Colon (tissue), 2 donors: ENCODE results near the gene SGTB.
A peak's percentile ranks its signal among the peaks of the same experiment; 100 is the strongest.

Source experiments
- FAIRE-seq: peaks from 2 replicates; lab custom pipeline; 2012; peaks lifted over from hg19 to GRCh38; lab: Jason Lieb, UNC
- donor health status: control.
- donor health status: control.

SGTB gene, protein sequence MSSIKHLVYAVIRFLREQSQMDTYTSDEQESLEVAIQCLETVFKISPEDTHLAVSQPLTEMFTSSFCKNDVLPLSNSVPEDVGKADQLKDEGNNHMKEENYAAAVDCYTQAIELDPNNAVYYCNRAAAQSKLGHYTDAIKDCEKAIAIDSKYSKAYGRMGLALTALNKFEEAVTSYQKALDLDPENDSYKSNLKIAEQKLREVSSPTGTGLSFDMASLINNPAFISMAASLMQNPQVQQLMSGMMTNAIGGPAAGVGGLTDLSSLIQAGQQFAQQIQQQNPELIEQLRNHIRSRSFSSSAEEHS

DNA sequence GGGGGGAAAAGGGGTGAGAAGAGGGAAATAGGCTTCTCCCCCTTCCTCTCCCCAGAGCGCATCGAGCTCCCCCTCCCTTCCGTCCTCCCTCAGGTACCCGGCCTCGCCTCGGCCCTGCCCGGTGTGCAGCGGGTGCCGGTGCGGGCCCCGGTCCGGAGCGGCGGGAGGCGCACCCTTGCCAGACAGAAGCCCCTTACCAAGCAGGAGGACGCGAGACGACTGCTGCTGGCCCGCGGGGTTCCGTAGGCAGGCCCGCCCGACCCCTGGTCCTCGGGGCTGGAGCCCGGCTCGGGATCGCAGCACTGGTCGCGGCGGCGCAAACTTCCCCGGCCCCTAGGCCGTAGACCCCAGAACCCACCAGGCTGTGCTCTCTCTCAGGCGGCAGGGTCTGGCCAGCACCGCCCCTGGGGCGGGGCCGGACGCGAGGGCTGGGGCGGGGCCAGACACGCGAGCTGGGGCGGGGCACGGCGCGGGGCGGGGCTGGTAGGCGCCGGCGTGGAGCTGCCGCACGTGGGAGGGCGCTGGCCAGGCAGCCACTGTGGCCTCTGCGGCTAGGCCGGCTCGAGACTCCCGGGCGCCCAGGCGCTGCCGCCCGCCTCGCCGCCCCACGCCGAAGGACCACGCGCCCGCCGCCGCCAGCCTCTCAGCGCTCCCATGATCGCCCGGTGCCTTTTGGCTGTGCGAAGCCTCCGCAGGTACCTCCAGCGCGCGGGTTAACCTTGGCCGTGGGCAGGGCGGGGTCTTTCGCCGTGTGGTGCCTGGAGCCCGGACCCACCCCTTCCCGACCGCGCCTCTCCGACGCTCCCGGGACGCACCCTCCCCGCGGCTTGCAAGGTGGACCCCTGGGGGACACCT lies at the start of gene SGTB, which contains the start of gene NLN:
Gene SGTB (minus strand): TSS at position 390 of the 855 bp plus-strand sequence. CDS start 1,302 bp downstream, outside the sequence.
Gene NLN (plus strand): TSS at position 486 of the 855 bp plus-strand sequence. CDS start 169 bp downstream, at position 655.
- FAIRE-seq = no peak

DNA sequence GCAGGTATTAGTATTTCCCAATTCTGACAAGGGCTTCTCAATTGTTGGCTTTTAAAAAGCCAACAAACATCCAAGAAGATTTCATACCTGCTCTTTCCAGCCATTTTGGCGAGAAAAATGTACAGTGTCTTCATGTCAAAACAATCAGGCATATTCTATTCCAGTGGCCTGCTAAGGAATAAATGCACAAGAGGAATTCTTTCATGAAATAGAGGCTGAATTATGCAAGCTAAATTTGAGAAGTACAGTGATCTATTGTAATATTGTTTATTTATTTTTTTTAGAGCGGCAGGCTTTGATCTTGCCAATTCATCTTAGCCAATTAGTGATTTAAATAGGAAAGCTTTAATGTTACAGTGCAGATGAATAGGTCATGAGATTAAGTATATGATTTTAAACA lies 49.4 kb upstream of the SGTB start:
- FAIRE-seq = no peak

DNA sequence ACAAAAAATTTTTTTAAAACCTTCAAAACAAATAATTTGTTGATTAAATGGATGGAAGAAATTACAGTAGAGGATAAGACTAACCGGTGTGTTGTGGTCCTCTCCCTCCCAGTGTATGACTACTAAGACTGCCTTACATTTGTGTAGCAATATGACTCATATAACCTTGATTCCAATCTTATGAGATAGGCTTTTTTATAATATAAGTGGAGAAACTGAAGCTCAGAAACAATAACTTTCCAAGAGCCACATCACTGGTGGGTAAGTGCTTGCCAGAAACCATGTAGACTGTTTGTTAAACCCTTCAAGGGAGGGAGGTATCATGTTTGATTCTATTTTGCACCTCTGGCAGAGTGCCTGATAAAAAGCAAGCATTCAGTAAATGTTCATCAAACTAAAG lies 47.6 kb upstream of the SGTB start:
- FAIRE-seq = no peak

DNA sequence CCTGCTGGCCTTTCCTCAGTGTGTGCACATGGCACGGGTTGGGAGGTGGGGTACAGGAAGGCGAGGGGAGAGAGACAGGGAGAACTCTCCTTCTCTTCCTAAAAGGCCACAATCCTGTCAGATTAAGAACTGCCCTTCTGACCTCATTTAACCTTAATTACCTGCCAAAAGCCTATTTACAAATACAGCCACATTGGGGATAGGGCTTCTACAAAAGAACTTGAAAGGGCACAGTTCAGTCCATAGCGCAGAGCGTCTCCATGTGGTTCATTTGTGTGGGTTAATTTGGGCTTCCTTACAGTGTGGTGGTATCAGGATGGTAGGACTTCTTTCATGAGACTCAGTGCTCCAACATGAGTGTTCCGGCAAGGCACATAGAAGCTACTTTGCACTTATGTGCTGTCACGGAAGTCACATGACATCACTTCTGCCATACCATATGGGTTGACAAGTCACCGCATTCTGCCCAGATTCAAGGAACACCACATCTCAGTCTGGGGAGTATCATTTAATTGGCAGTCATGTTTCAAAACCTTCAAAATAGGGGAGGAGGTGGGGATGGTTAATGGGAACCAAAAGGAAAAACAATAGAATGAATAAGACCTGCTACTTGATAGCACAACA lies 46.9 kb upstream of the SGTB start:
- FAIRE-seq = no peak

DNA sequence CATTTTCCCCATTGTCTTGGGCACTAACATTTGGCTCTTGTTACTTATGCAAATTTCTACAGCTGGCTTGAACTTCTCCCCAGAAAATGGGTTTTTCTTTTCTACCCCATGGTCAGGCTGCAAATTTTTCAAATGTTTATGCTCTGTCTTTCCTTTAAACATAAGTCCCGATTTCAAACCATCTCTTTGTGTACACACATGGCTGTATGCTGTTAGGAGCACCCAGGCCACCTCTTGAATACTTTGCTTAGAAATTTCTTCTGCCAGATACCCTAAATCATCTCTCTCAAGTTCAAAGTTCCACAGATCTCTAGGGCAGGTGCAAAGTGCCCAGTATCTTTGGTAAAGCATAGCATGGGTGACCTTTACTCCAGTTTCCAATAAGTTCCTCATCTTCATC lies 45.7 kb upstream of the SGTB start:
- FAIRE-seq = no peak

DNA sequence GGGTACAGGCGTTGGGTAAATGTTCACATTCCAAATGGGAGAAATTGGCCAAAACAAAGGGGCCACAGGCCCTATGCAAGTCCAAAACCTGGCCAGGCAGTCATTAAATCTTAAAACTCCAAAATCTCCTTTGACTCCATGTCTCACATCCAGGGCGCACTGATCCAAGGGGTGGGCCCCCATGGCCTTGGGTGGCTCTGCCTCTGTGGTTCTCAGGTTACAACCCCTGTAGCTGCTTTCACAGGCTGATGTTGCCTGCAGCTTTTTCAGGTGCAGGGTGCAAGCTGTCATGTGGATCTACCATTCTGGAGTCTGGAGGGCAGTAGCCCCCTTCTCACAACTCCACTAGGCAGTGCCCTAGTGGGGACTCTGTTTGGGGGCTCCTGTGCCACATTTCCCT lies 44.9 kb upstream of the SGTB start:
- FAIRE-seq = no peak

DNA sequence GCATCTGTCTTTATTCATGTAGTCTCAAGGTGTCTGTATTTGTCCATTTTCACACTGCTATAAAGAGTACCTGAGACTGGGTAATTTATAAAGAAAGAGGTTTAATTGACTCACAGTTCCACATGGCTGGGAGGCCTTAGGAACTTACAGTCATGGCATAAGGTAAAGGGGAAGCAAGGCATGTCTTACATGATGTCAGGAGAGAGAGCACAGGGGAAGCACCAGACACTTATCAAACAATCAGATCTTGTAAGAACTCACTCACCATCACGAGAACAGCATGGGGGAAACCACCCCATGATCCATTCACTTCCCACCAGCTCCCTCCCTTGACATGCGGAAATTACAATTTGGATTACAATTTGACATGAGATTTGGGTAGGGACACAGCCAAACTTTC lies 44.3 kb upstream of the SGTB start:
- no peak for FAIRE-seq

DNA sequence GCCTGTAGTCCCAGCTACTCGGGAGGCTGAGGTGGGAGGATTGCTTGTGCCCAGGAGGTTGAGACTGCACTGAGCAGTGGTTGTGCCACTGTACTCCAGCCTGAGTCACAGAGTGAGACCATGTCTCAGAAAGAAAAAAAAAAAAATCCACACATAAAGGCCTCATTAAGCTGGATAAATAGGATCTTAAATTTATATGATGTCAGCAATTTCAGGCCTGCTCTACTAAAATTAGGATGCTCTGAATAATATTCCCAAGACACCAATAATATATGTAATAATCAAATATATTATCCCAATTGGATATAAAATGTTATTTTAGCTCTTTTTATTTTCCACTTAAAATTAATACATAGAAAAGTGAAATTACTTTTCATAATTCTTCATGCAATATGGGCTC lies 43.7 kb upstream of the SGTB start:
- FAIRE-seq = no peak

DNA sequence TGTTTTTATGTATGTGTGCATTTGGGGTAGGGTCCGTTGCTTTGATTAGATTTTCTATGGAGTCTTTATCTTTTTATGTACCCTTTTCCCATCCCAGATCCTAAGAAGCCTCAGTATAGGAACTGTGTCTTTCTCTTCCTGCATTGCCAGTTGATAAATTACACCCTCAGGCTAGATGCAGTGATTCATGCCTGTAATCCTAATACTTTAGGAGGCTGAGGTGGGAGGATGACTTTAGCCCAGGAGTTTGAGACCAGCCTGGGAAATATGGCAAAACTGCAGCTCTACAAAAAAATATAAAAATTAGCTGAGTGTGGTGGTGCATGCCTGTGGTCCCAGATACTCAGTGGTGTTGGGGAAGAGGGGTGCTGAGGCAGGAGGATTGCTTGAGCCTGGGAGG lies 40.3 kb upstream of the SGTB start:
- no peak for FAIRE-seq

DNA sequence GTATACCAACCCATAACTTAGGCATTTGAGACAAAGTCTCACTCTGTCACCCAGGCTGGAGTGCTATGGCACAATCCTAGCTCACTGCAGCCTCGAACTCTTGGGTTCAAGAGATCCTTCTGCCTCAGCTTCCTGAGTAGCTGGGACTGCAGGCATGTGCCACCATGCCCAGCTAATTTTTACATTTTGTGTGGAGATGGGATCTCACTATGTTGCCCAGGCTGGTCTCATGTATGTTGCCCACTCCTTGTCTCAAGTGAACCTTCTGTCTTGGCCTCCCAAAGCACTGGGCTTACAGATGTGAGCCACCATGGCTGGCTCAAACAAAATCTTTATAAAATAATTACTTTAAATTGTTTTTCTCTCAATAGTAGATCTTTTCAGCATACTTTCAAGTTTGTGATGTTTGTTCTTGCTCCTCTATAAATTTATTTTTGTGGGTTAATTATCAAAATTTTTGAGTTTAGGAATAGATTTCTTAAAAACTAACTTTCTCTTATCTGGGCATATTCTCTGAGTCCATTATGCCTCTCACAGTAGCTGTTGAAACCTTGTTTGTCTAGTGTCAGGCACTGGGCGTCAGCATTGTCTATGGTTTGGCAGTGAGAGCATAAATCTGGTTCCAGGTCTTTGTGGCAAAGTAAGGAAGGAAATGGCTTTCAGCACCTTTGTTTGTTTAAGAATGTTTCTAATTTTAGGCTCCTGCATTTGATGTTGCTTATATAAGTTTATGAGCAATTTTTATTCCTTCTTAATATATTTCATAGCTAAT lies 38.8 kb upstream of the SGTB start:
- peak; percentile 5 for FAIRE-seq

DNA sequence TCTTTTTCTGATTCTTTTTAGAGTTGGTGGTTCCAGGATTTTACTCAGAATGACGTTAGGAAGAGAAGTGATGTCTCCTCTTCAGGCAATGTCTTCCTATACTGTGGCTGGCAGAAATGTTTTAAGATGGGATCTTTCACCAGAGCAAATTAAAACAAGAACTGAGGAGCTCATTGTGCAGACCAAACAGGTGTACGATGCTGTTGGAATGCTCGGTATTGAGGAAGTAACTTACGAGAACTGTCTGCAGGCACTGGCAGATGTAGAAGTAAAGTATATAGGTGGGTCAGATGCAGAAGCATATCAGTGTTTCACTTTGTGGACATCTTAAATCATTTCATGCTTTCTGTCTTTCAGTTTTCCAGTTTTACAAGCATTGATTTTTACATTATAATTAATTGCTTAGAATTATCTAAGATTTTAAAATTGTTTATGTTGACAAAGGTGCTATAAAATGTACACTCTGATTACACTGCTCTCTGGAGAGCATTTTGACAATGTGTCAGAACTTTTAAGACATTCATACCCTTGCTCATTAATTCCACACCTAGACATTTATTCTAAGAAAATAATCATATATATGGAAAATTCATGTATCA lies 36.7 kb upstream of the SGTB start:
- FAIRE-seq = no peak

DNA sequence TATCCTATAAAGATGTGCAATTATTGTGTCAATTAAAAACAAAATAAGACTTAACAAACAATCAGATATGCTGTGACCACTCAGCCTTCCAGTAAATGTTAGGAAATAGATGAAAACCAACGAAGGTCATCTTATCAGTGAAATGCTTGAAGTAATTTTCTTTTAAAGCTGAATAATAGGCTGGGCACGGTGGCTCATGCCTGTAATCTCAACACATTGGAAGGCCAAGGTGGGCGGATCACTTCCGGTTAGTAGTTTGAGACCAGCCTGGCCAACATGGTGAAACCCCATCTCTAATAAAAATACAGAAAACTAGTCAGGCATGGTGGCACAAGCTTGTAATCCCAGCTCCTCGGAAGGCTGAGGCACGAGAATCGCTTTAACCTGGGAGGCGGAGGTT lies 31.3 kb upstream of the SGTB start:
- FAIRE-seq = no peak

DNA sequence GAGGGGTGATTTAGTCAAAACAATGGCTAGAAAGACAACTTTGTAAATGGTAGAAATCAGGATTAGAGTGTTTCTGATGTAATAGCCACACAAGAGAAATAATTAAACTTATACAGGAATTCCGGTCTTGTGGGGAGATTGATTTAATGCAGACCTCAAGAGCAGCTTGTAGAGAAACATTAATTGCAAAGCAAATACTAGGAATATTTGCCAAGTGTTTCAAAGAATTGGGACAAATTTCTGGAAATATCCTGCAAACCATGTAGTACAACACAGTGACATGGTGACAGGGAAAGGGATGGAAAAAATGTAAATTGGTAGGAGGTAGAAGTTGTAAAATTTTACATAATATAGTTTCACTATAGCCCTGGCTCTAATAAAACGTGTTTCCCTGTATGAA lies 29.0 kb upstream of the SGTB start:
- no peak for FAIRE-seq

DNA sequence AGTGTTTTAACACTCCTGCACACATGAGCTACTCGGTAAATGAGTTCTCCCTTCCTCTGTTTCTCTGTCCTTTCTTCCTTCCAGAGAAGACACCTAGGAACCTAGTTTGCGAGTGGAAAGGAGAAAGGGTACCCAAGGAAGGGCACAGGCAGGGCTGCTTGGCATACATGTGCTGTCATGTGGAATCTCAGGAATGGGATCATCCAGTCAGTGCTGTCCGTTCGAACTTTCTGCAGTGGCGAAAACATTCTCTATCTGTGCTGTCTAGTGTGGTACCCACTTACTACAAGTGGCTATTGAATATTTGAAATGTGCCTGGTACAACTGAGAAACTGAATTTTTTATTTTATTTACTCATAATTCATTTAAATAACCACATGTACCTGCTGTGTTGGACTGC lies 28.0 kb upstream of the SGTB start:
- FAIRE-seq = no peak

DNA sequence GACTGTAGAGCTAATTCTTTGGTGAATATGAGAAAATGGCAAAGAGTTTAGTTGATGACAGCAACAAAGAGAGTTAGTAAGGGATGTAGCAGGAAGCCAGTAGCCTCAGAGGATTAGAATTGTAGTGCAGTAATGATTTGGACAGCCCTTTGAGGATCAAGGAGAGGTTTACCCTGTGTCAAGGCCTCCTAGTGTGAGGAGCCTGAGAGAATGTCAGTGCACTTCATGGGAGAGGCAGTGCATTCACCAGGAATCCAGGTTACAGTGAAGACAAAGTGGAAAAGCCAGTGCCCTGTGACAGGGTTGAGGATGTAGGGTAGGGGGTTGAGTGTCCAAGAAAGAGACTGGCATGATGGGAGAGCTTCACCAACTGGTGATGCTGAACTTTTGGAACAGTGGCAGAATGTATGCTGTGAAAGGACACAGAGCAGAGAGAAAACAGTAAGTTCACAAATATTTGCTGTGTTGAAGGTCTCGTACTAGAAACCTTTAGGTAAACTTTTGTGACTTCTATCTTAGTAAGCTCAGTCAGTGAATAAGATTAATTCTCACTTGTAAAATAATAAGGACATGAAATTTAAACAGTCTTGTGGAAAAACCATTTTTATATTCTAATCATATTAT lies 27.4 kb upstream of the SGTB start:
- FAIRE-seq = no peak

DNA sequence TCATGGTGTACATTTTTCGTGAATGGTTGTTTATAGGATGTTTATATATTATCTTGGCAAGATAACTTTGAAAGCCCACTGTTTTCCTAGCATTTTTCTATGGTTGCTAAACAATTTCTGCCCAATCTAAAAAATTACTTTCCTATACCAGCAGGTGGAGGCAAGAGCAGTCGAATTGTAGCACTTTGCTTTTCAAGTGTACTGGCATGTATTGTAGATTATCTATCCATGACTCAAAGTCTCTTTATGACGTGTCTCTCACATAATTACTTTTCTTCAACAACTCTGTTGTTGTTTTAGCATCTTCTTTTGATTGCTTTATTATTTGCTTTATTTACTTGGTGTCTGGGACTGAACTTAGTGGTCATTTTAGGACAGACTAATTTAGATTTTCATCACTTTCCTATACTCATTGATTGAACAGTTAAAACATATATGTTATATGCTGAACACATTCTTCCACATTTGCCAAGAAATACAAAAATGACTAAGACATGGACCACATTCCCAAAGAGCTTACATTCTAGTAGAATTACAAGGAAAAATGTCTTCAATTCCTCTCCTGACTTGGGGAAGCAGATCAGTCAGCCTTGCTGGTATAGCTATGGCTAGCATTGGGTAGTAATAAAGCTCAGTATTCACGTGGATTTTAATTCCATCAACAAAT lies 20.8 kb upstream of the SGTB start:
- FAIRE-seq = peak; percentile 5

DNA sequence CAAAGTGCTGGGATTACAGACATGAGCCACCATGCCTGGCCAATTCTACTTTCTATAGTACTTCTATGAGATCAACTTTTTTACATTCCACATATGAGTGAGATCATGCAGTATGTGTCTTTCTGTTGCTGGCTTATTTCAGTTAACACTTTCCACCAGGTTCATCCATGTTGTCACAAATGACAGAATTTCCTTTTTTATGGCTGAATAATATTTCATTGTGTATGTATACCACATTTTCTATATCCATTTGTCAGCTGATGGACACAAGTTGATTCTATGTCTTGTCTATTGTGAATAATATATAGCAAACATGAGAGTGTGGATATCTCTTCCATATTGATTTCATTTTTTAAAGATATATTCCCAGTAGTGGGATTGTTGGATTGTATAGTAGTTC lies 17.3 kb upstream of the SGTB start:
- no peak for FAIRE-seq

DNA sequence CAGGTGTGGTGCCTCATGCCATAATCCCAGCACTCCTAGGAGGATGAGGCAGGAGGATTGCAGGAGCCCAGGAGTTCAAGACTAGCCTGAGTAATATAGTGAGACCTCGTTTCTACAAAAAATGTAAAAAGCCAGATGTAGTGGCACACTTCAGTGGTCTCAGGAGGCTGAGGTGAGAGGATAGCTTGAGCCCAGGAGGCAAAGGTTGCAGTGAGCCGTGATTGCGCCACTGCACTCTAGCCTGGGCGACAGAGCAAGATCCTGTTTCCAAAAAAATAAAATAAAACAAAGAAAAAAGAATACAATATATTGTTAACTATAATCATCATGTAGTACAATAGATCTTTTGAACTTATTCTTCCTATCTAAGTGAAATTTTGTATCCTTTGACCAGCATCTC lies 16.4 kb upstream of the SGTB start:
- FAIRE-seq = no peak

DNA sequence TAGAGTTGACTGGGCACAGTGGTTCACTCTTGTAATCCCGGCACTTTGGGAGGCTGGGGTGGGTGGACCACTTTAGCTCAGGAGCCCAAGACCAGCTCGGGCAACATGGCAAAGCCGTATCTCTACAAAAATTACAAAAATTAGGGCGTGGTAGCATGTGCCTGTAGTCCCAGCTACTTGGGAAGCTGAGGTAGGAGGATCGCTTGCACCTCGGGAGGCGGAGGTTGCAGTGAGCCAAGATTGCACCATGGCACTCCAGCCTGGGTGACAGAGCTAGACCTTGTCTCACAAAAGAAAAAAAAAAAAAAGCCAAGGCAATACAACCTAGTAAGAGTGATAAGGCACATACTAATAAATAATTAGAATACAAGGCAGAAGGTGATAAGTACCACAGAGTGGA lies 15.9 kb upstream of the SGTB start:
- no peak for FAIRE-seq

DNA sequence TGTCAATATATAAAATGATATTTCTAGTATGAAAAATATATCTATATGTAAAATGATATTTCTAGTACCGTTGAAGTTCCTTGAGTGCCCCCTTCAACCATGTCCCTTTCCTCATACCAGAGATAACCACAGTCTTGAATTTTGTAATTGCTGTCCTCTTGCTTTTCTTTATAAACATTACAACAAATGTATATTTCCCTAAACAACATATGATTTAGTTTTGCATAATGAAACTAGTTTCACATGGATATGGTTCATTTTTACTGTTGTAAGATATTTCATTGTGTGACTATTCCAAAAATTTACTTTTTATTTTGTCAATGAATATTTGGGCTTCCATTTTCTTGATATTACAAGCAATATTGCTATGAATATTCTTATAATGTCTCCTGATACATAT lies 14.1 kb upstream of the SGTB start:
- FAIRE-seq = no peak

DNA sequence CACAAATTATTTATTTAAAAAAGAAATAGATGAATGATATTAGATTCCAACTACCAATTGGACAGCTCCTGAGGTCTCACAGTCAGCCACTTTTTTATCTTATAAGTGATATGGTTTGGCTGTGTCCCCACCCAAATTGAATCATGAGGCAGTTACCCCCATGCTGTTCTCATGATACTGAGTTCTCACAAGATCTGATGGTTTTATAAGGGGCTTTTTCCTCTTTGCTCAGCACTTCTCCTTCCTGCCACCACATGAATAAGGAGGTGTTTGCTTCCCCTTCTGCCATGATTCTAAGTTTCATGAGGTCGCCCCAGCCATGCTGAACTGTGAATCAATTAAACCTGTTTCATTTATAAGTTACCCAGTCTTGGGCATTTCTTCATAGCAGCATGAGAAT lies 13.0 kb upstream of the SGTB start:
- FAIRE-seq = no peak
